Panc1 (cell line): Measurements from ENCODE around the gene POLR1E.

Experiments used
- POLR2AphosphoS5 ChIP-seq: IDR thresholded peaks from 2 replicates; pipeline ENCODE4 v1.6.1; 2012; ENCODE audit warnings: mild to moderate bottlenecking, low read depth, low read length, moderate library complexity
- SIN3A ChIP-seq: IDR thresholded peaks from 2 replicates; pipeline ENCODE4 v1.6.1; 2012; ENCODE audit warnings: low read depth, mild to moderate bottlenecking, low read length, moderate library complexity, borderline replicate concordance; ENCODE audit not compliant: insufficient read depth
- TCF7L2 ChIP-seq: IDR thresholded peaks from 2 replicates; pipeline ENCODE4 v1.6.1; 2011; ENCODE audit warnings: mild to moderate bottlenecking, low read depth, low read length, inconsistent platforms
- TF ChIP-seq, protein P1 (sequence below): fragments of 450-650 bp; IDR thresholded peaks from 2 replicates; pipeline ENCODE4 v1.5.1; 2017; ENCODE audit warnings: mild to moderate bottlenecking
- TF ChIP-seq, protein P2 (sequence below), 2 experiments: IDR thresholded peaks; 2 replicates each; pipeline ENCODE4 v1.6.1; 2011 to 2012; ENCODE audit warnings: low read depth in 2 of 2, control low read depth in 1 of 2, low read length in 1 of 2, mild to moderate bottlenecking in 1 of 2, moderate library complexity in 1 of 2; ENCODE audit not compliant: insufficient read depth in 1 of 2

DNA sequence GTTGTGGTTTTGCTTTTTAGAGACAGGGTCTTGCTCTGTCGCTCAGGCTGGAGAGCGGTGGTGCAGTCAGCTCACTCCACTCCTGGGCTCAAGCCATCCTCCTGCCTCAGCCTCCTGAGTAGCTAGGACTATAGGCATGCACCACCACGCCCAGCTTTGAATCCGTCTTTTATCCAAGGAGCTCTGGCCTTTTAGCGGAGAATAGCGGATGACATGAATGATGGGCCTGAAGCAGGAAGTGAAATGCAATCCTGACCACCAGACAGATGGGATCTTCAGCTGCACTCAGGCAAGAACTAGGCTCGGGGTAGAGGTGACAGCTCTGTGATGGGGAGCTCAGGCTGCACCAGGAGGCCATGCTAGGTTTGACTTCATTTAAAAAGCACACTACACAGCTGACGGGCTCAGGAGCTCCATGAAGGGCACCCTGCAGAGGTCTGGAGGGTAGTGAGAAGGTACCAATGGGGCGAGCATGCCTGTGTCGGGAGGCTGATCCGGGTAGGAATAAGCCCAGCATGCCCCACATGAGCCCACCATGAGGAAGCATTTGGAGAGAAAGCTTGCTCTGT is 21.9 kb downstream of the POLR1E start:
- no peak for TF ChIP-seq POLR2AphosphoS5
- TF ChIP-seq, protein P1, sequence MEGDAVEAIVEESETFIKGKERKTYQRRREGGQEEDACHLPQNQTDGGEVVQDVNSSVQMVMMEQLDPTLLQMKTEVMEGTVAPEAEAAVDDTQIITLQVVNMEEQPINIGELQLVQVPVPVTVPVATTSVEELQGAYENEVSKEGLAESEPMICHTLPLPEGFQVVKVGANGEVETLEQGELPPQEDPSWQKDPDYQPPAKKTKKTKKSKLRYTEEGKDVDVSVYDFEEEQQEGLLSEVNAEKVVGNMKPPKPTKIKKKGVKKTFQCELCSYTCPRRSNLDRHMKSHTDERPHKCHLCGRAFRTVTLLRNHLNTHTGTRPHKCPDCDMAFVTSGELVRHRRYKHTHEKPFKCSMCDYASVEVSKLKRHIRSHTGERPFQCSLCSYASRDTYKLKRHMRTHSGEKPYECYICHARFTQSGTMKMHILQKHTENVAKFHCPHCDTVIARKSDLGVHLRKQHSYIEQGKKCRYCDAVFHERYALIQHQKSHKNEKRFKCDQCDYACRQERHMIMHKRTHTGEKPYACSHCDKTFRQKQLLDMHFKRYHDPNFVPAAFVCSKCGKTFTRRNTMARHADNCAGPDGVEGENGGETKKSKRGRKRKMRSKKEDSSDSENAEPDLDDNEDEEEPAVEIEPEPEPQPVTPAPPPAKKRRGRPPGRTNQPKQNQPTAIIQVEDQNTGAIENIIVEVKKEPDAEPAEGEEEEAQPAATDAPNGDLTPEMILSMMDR: no peak
- TF ChIP-seq TCF7L2: no peak
- TF ChIP-seq SIN3A: no peak
- TF ChIP-seq, protein P2, sequence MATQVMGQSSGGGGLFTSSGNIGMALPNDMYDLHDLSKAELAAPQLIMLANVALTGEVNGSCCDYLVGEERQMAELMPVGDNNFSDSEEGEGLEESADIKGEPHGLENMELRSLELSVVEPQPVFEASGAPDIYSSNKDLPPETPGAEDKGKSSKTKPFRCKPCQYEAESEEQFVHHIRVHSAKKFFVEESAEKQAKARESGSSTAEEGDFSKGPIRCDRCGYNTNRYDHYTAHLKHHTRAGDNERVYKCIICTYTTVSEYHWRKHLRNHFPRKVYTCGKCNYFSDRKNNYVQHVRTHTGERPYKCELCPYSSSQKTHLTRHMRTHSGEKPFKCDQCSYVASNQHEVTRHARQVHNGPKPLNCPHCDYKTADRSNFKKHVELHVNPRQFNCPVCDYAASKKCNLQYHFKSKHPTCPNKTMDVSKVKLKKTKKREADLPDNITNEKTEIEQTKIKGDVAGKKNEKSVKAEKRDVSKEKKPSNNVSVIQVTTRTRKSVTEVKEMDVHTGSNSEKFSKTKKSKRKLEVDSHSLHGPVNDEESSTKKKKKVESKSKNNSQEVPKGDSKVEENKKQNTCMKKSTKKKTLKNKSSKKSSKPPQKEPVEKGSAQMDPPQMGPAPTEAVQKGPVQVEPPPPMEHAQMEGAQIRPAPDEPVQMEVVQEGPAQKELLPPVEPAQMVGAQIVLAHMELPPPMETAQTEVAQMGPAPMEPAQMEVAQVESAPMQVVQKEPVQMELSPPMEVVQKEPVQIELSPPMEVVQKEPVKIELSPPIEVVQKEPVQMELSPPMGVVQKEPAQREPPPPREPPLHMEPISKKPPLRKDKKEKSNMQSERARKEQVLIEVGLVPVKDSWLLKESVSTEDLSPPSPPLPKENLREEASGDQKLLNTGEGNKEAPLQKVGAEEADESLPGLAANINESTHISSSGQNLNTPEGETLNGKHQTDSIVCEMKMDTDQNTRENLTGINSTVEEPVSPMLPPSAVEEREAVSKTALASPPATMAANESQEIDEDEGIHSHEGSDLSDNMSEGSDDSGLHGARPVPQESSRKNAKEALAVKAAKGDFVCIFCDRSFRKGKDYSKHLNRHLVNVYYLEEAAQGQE (IDR thresholded peaks at IDR 0.05; ENCODE audit: insufficient read depth in 1 of 2, low read depth in 2 of 2, low read length in 1 of 2): no peak
